ENCODE measurements around the gene ZBTB7C. TPM values are rescaled to one million over a fixed set of nuclear protein-coding genes. Genes with fewer than 3 reads are reported as not detected.

ZBTB7C gene
- total RNA-seq, 1 donor = not detected

DNA sequence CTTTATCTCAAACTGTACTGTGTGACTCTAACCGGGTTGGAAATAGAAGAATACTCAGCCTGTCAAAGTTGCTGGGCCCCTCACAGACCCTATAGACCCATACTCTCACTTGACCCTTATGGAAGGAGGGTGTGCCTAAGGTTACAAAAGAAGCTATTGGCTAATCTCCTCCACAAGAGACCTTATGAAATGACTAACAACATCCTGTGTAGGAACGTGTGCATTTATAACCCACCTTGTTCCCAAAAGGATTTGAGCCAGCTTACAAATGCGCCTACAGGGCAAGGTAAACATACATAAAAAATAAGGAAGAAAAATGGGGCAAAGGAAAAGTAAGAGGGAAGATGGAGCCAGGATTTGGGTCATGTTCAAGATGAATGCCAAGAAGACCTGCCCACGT is 253.3 kb downstream of the ZBTB7C start:
- TF ChIP-seq, protein P1, sequence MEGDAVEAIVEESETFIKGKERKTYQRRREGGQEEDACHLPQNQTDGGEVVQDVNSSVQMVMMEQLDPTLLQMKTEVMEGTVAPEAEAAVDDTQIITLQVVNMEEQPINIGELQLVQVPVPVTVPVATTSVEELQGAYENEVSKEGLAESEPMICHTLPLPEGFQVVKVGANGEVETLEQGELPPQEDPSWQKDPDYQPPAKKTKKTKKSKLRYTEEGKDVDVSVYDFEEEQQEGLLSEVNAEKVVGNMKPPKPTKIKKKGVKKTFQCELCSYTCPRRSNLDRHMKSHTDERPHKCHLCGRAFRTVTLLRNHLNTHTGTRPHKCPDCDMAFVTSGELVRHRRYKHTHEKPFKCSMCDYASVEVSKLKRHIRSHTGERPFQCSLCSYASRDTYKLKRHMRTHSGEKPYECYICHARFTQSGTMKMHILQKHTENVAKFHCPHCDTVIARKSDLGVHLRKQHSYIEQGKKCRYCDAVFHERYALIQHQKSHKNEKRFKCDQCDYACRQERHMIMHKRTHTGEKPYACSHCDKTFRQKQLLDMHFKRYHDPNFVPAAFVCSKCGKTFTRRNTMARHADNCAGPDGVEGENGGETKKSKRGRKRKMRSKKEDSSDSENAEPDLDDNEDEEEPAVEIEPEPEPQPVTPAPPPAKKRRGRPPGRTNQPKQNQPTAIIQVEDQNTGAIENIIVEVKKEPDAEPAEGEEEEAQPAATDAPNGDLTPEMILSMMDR (IDR thresholded peaks at IDR 0.05; ENCODE audit: insufficient read depth, low read depth, low read length) = no peak
- DNase-seq (ENCODE audit: low read depth) = no peak
- H3K4me3 ChIP-seq (ENCODE audit: low read depth, low read length) = no peak overlapping the region

DNA sequence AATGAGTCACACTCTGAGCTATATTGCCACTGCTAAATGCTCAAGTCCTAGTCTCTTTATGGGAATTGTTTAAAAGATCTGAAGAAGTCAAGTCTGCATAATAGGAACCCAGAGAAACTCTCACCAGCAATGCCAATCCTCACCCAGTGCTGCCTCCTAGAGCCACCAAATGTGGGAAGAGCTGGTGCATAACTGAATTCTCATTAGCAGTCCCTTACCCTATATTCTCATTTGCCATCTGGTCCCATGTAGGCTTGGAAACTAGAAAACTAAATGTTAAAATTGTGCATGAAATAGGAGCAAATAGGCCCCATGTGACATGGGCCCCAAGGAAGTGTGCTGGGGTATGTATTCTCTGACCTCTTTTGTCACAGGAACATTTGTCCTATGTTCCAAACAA is 254.4 kb downstream of the ZBTB7C start:
- no peak overlapping the region for H3K4me3 ChIP-seq (ENCODE audit: low read depth, low read length)
- DNase-seq (ENCODE audit: low read depth) = no peak
- TF ChIP-seq, protein P1 (IDR thresholded peaks at IDR 0.05; ENCODE audit: insufficient read depth, low read depth, low read length) = no peak

DNA sequence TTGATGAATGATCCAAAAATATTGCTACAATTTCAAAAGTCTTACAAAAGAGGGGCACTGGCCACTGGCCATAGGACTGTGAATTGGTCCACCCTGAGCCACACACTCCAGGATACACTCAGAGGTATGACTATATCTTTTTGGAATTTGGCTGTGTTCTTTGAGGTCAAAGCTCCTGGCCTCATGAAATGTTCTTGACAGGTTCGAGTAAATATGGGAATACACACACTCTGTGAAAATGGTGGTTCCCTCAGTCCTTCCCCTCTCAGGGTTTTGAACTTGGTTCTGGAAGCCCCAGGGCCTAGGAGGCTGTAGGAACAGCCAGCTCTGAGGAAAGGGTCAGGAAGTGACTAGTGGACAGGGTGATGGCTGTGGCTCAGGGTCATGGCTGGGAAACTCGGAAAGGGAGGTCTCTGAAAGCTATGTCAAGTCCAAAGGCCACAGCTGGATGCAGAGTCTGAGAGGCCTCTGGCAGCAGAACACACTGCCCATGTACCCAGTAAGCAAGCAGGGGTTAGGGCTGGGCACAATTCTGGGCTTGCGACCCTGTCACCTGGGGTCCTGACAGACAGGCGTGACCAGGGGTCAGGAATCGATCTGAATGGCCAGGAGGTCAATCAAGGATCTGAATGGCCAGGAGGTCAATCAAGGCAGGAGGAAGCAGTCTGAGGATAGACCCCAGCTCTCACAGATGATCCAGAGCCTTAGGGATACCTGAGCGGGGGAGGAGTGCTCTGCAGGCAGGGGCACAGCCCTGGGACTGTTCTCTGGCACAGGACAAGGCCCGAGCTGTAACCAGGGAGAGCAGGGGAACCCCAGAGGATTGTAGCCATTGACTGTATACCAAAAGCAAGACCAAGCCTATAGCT is 255.3 kb downstream of the ZBTB7C start:
- H3K4me3 ChIP-seq (ENCODE audit: low read depth, low read length) = no peak overlapping the region
- TF ChIP-seq, protein P1 (IDR thresholded peaks at IDR 0.05; ENCODE audit: insufficient read depth, low read depth, low read length) = no peak
- DNase-seq (ENCODE audit: low read depth) = peak; percentile 89

DNA sequence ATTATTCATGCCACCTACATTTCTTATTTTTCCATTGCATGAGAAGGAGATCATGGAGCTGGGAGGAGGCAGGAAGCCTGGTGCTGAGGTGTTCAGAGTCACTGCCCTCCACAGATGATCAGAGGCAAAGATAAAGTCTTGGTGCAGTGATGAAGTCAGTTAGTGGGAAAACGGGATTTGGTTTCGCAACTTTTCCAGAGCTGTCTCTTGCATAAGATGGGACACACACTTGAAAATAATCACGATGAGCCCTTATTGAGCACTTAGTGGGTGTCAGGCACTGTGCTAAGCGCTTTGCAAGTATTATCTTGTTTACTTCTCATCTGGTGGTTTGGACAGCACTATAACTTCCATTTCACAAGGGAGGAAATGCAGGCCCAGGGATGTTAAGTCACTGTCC is 256.6 kb downstream of the ZBTB7C start:
- DNase-seq (ENCODE audit: low read depth) = peak; percentile 97
- TF ChIP-seq, protein P1 (IDR thresholded peaks at IDR 0.05; ENCODE audit: insufficient read depth, low read depth, low read length) = no peak
- H3K4me3 ChIP-seq (ENCODE audit: low read depth, low read length) = no peak overlapping the region

DNA sequence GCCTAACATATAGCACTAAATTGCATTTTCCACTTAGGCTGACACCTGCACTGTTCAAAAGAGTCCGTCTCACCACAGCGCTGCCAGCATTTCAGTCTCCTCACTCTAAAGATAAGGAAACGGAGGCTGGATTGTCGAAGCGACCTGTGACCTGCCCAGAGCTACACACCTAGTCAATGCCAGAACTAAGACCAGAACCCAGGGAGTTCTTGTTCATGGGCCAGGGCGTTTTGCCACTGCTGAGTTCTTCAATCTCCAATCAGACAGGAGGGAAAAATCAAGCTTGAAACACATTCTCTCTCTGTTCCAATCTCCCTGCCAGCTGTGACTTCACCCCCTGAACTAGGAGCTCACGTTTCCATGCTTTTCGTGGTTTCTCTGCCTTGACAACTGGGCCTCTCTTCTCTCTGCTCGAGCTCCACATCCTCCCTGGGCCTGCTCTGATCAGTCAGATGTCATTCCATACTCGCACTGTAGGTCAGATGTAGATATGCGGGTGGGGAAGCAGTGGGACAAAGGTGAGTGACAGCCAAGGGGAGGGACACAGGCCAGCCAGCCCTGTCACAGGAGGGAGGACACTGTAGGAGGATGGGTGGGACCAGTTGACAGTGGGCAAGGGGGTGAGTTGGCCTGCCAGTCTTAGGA is 257.6 kb downstream of the ZBTB7C start:
- TF ChIP-seq, protein P1 (IDR thresholded peaks at IDR 0.05; ENCODE audit: insufficient read depth, low read depth, low read length) = no peak
- DNase-seq (ENCODE audit: low read depth) = no peak
- no peak overlapping the region for H3K4me3 ChIP-seq (ENCODE audit: low read depth, low read length)

DNA sequence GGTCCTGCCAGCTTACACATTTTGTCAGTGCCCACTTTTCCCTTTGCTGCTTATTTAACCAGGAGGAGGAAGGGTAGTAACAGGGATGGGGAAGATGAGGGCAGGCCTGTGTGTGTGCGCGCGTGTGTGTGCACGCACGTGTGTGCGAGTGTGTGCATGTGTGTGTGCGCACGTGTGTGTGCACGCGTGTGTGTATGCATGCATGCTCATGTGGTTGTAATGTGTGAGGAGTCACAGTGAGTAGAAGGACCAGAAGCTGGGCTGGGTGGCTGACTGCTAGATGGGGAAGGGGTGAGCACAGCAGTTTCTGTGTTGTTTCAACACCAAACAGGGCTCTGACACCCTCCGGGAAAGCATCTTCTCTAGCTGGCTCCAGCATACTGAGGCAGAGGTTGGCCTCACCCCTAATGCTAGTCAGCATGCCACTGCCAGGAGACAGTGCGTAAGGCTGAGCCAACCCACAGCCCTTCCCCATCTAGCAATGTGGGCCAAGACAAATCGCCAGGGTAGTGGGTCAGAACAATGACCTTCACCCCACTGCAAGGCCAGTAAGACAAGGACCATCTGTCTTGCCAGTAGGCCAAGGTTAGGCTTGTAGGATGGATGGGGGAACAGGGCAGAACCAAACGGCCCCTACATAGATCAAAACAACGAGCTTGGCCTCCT is 260.0 kb downstream of the ZBTB7C start:
- DNase-seq (ENCODE audit: low read depth) = no peak
- no peak overlapping the region for H3K4me3 ChIP-seq (ENCODE audit: low read depth, low read length)
- TF ChIP-seq, protein P1 (IDR thresholded peaks at IDR 0.05; ENCODE audit: insufficient read depth, low read depth, low read length) = no peak
